K562 (cell line): ENCODE results near the gene PTPRB. TPM values are rescaled to one million over a fixed set of nuclear protein-coding genes. Genes with fewer than 3 reads are reported as not detected.

Experiments
- COPS2 ChIP-seq: fragments of 450-650 bp; conservative IDR thresholded peaks from 2 replicates; pipeline ENCODE4 v1.6.1; 2016; ENCODE audit warnings: mild to moderate bottlenecking, moderate library complexity
- CSDE1 ChIP-seq, 2 experiments: fragments of 450-650 bp; IDR thresholded peaks; 2 replicates each; pipeline ENCODE4 v1.6.1; 2016; ENCODE audit warnings: mild to moderate bottlenecking in 1 of 2
- FUS ChIP-seq: fragments of 200-400 bp; formaldehyde crosslinking; optimal IDR thresholded peaks from 2 replicates; pipeline ENCODE3; 2017; ENCODE audit warnings: low read depth, low read length
- MGA ChIP-seq: fragments of 450-650 bp; IDR thresholded peaks from 2 replicates; pipeline ENCODE4 v1.6.1; 2016; ENCODE audit warnings: mild to moderate bottlenecking, moderate library complexity
- POLR2H ChIP-seq: IDR thresholded peaks from 2 replicates; pipeline ENCODE4 v1.6.1; 2016; ENCODE audit warnings: missing genetic modification characterization, low read depth, mild to moderate bottlenecking, control low read depth, missing compliant biosample characterization, moderate library complexity
- RBM25 ChIP-seq: fragments of 200-400 bp; formaldehyde crosslinking; IDR thresholded peaks from 2 replicates; pipeline ENCODE4 v1.6.1; 2018; ENCODE audit warnings: low read length, low read depth, moderate library complexity; ENCODE audit not compliant: severe bottlenecking
- RERE ChIP-seq: sonication (generic); formaldehyde crosslinking; IDR thresholded peaks from 2 replicates; pipeline ENCODE4 v1.8.0; 2023; ENCODE audit warnings: missing genetic modification reagents, mild to moderate bottlenecking, borderline replicate concordance
- RHOXF2B ChIP-seq: fragments of 250-450 bp; sonication (Bioruptor Pico); conservative IDR thresholded peaks from 2 replicates; pipeline ENCODE4 v1.5.1; 2021
- ZBTB1 ChIP-seq: sonication (generic); formaldehyde crosslinking; IDR thresholded peaks from 2 replicates; pipeline ENCODE4 v1.8.1; 2023; ENCODE audit warnings: missing genetic modification reagents, low read depth, mild to moderate bottlenecking, borderline replicate concordance
- polyA plus RNA-seq, 8 experiments: library from polyadenylated mRNA; depleted of rRNA in 4 of 8; stranded (reverse) in 5 of 8; unstranded in 3 of 8; fragments of >200 nt; fragmentation: Nextera tagmentation in 2 of 8; fragmentation: Illumina TruSeq in 1 of 8; extraction: Ambion mirVana in 2 of 8; extraction: Trizol in 1 of 8; gene quantifications; 2 replicates each; pipeline versions ENCODE4 v1.2.1 to v1.2.3, GENCODE V29; 2011 to 2014; ENCODE audit warnings: inconsistent platforms in 1 of 8, missing spikeins in 1 of 8
- total RNA-seq, 7 experiments: library from RNA; depleted of rRNA in 6 of 7; stranded (reverse); fragments of >200 nt in 6 of 7; fragmentation: Illumina TruSeq in 2 of 7; extraction: Trizol in 2 of 7; gene quantifications; 2 replicates each; pipeline versions ENCODE4 v1.2.1 to v1.2.3, GENCODE V29; 2011 to 2021; ENCODE audit warnings: low replicate concordance in 1 of 7

PTPRB gene
- total and polyA plus RNA-seq, 9 of the 15 experiments (the other 6 are each of a cell fraction or from before 2014, with no cell fraction given), result 0.46 to 5.9 (median 3.1) TPM

- TF ChIP-seq MGA, result peak; percentile 84
- TF ChIP-seq FUS, result no peak
- no peak for TF ChIP-seq CSDE1 (IDR thresholded peaks at IDR 0.05)
- TF ChIP-seq ZBTB1 (CRISPR knock-in tag), result no peak
- TF ChIP-seq RERE (CRISPR knock-in tag), result no peak
- TF ChIP-seq POLR2H, result peak; percentile 80
- TF ChIP-seq COPS2, result no peak
- TF ChIP-seq RHOXF2B (CRISPR knock-in tag), result no peak
- no peak for TF ChIP-seq RBM25
These were observed 23.5 kb upstream of the PTPRB start (continued) for GRCh38 chr12:70660620-70661219.
